ENCODE data around the gene COL26A1.
A peak's percentile ranks its signal among the peaks of the same experiment; 100 is the strongest.

Gene COL26A1

DNA sequence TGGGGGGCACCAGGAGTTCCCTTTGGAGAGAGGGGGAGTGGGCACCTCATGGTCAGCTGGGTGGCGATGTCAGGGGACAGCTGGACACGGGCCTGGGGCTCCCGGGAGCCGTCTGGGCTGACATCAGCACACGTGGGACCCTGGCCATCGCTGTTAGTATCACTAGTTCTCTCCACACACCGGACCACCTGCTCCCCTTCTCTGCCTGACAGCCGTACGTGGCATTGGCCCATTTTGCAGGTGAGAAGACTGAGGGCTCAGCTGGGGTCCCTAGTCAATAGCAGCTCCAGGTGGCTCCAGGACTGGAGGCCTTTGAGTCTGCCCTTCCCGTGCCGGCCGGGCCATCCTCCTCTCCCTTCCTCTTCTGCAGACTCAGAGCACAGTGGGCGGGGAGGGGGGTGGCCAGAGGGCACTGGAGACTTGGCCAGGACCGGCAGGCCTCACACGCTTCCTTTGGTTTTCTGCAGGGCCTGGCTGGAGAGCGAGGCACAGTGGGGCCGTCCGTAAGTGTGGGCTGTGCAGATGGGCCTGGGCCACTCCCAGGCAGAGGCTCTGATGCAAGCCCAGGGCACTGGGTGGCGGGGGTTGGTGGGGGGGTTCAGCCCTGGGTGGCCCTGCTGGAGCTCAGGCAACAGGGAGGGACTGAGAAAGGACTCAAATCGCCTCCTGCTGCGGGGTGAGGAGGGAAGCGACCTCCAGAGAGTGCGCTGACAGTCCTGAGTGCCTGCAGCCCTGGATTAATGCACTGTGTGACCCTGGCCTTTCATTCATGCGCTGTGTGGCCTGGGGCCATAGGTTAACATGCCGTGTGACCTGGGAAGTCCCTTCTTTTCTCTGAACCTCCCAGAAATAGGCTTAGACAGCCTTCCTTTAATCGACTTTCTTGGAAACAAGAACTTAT, 188.2 kb downstream of the COL26A1 start:
- Histone ChIP-seq H3K4me1 (no peaks in the 10 kb centered on the region), H3K27ac (no peak overlapping the region), H3K9me3 (no peaks in the 10 kb centered on the region), H3K36me3 (no peaks in the 10 kb centered on the region), H3K4me3 (no peak overlapping the region), H3K27me3 (peaks cover 0 to 40% of the 10 kb centered on the region in 2 donors)
- TF ChIP-seq, protein P1, sequence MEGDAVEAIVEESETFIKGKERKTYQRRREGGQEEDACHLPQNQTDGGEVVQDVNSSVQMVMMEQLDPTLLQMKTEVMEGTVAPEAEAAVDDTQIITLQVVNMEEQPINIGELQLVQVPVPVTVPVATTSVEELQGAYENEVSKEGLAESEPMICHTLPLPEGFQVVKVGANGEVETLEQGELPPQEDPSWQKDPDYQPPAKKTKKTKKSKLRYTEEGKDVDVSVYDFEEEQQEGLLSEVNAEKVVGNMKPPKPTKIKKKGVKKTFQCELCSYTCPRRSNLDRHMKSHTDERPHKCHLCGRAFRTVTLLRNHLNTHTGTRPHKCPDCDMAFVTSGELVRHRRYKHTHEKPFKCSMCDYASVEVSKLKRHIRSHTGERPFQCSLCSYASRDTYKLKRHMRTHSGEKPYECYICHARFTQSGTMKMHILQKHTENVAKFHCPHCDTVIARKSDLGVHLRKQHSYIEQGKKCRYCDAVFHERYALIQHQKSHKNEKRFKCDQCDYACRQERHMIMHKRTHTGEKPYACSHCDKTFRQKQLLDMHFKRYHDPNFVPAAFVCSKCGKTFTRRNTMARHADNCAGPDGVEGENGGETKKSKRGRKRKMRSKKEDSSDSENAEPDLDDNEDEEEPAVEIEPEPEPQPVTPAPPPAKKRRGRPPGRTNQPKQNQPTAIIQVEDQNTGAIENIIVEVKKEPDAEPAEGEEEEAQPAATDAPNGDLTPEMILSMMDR (IDR thresholded peaks at IDR 0.05) = no peak
- intact Hi-C loops (cut with DNase I; ENCODE audit: low total_unique reads) = loop anchor here (5.0 kb wide), 1 partner anchor 1806 kb away; no protein-coding TSS in a partner anchor
- DNase-seq = peak; percentile 15 to 54

DNA sequence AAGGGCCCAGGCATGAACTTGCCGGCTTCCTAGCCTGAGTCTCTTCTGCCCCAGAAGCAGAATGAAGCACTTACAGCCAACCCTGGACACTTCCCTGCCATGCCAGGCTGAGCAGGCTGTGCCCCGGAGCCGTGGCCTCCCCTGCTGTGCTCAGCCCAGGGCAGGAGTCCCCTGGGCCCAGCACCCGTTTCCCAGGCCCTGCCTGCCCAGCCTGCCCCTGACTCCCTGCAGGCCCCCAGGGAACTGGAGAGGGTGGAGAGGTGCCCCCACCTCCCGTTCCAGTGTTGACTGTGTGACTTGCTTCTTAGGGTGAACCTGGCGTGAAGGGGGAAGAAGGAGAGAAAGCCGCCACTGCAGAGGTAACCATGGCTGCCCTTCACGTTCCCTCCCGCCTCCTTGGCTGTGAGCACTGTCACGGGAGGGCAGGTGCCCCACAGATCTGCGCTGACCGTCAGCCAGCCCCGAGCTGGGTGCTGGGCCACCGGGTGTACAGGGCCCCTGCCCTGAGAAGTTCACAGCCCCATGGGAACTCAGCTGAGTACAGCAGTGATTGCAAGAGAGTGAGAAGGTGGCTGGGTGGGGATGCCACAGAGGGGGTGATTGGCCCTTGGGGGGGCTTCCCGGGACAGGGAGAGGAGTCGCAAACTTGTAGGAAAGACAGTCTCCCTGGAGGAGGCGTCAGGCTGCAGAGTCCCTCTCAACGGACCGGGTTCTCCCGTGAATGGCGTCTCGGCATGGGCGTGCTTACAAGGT, 190.5 kb downstream of the COL26A1 start:
- DNase-seq = peak in 1 of 2 donors; percentile 48
- Histone ChIP-seq H3K9me3 (no peaks in the 10 kb centered on the region), H3K36me3 (no peaks in the 10 kb centered on the region), H3K27me3 (peaks cover 0 to 41% of the 10 kb centered on the region in 2 donors), H3K4me3 (no peak overlapping the region), H3K4me1 (no peaks in the 10 kb centered on the region), H3K27ac (no peak overlapping the region)
- TF ChIP-seq, protein P1 (IDR thresholded peaks at IDR 0.05) = no peak
- intact Hi-C loops (cut with DNase I; ENCODE audit: low total_unique reads) = loop anchor here (5.0 kb wide), 1 partner anchor 1804 kb away; no protein-coding TSS in a partner anchor

DNA sequence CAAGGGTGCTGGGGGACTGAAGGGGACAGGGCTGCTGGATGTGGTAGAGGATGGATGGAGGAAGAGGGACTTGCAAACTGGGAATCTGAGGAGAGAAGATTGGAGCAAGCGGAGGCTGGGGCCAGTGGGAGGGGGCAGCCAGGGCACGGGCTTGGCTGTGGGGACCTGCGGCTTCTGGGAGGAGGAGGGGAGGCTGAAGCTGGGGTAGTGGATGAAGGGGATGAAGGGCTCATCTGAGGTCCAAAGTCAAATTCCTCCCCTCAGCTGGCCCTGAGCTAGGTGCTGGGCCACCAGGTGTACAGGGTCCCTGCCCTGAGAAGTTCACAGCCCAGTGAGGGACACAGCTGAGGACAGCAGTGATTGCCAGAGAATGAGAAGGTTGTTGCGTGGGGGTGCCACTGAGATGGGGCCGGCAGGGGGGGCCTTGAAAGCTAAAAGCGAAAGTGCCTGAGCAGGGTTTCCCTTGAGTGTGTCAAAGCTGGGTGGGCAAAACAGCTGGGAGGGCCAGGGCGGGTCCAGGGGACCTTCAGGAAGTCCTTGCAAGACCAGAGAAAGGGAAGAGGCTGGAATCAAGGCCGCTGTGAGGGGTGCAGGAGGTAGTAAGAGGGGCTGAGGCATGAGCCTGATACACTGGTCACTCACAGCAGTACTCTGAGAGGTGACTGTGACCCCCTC, 191.2 kb downstream of the COL26A1 start:
- intact Hi-C loops (cut with DNase I; ENCODE audit: low total_unique reads) = loop anchor here (5.0 kb wide), 1 partner anchor 1803 kb away; no protein-coding TSS in a partner anchor
- H3K27me3 ChIP-seq = peaks cover 0 to 34% of the 10 kb centered on the region in 2 donors
- peak in 1 of 2 donors; percentile 48 for DNase-seq
- TF ChIP-seq, protein P1 (IDR thresholded peaks at IDR 0.05) = no peak
- no peak overlapping the region for H3K27ac ChIP-seq
- H3K4me3 ChIP-seq = no peak overlapping the region
- H3K36me3 ChIP-seq = no peaks in the 10 kb centered on the region
- no peaks in the 10 kb centered on the region for H3K4me1 ChIP-seq
- H3K9me3 ChIP-seq = no peaks in the 10 kb centered on the region

DNA sequence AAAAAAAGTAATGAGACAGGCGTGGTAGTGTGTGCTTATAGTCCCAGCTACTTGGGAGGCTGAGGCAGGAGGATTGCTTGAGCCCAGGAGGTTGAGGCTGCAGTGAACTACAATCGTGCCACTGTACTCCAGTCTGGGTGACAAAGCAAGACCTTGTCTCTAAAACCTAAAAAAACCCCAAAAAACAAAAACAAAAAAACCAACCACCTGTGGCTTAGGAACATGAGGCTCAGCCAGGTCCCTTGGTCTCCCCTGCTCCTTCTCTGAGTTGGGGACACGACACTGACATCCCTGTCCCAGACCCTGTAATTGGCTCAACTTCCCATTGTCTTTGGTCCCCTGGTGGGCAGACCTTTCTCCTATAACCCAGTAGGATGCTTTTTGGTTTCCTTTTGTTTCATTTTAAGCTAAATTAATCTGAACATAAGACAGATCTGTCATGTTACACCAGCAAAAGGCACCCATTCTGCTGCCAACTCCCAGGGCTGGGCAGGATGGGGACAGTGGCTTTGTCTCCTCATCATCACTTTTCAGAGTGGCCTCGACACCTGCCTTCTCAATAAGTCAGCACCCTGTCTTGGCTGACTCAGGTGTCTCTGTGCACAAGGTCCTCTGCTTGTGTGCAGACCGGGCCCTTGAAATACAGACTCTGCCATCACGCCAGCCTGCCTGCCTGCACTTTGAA, 192.1 kb downstream of the COL26A1 start:
- Histone ChIP-seq H3K9me3 (no peaks in the 10 kb centered on the region), H3K4me1 (no peaks in the 10 kb centered on the region), H3K27ac (no peak overlapping the region), H3K36me3 (no peaks in the 10 kb centered on the region), H3K27me3 (peaks cover 0 to 29% of the 10 kb centered on the region in 2 donors), H3K4me3 (no peak overlapping the region)
- intact Hi-C loops (cut with DNase I; ENCODE audit: low total_unique reads) = loop anchor here (5.0 kb wide), 1 partner anchor 1803 kb away; no protein-coding TSS in a partner anchor
- TF ChIP-seq, protein P1 (IDR thresholded peaks at IDR 0.05) = no peak
- DNase-seq = peak in 1 of 2 donors; percentile 32
